OCI-LY7 (cell line): ENCODE measurements around the gene GNL1.

Experiments
- EZH2phosphoT487 ChIP-seq: fragments of 200-600 bp; sonication (generic); IDR thresholded peaks from 2 replicates; pipeline ENCODE4 v1.6.1; 2018; ENCODE audit warnings: low read depth, borderline replicate concordance, mild to moderate bottlenecking, mixed run types, antibody characterized with exemption, low read length, moderate library complexity, mixed read lengths
- TF ChIP-seq, protein P1 (sequence below): fragments of 200-600 bp; sonication (generic); conservative IDR thresholded peaks from 2 replicates; pipeline ENCODE4 v1.5.1; 2014; ENCODE audit warnings: mild to moderate bottlenecking, antibody characterized with exemption, low read length, moderate library complexity, mixed read lengths

DNA sequence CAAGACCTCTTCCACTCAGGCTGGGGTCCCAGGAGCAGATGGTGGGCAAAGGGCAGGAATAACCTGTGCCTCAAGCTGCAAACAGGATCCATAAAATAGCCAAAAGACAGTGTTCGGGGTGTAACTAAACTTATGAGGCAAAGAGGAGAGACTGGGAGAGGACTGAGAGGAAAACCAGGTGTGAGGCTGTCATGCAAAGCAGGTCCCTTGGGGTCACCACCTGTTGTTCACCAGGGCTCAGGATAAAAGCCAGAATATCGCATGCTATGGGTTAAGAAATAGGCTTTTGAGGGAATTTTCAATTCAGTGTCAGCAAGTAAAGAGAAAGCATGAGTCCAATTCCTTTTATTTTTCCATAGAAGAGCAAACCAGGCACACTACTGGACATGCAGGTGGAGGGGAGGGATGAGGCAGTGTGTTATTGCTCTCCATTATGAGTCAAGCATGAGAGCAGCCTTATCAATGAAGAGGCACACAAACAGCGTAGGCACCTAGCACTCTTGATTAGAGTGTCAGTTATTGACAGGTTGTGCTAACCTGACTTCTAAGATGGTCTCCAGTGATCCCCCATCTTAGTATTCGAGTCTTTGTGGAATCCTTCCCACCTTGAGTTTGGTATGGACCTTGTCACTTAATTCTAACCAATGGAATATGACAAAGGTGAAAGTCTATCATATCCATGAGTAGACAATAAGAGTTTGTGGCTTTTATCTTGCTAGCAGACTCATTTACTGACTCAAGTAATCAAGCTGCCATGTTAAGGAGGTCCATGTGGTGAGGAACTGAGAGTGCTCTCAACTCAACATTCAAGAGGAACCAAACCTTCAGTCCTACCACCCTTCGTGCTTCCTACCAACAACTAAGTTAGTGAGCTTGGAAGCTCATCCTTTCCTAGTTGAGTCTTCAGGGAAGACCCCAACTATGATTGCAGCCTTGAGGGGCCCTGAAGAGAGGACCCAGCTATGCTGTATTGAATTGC, 48.2 kb downstream of the GNL1 start:
- TF ChIP-seq, protein P1, sequence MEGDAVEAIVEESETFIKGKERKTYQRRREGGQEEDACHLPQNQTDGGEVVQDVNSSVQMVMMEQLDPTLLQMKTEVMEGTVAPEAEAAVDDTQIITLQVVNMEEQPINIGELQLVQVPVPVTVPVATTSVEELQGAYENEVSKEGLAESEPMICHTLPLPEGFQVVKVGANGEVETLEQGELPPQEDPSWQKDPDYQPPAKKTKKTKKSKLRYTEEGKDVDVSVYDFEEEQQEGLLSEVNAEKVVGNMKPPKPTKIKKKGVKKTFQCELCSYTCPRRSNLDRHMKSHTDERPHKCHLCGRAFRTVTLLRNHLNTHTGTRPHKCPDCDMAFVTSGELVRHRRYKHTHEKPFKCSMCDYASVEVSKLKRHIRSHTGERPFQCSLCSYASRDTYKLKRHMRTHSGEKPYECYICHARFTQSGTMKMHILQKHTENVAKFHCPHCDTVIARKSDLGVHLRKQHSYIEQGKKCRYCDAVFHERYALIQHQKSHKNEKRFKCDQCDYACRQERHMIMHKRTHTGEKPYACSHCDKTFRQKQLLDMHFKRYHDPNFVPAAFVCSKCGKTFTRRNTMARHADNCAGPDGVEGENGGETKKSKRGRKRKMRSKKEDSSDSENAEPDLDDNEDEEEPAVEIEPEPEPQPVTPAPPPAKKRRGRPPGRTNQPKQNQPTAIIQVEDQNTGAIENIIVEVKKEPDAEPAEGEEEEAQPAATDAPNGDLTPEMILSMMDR = no peak
- TF ChIP-seq EZH2phosphoT487 = no peak
